Activated B cell treated with CpG ODN at 0.5 μM for 24 hours (primary cell): ENCODE measurements around the gene ERAL1. TPM values are rescaled to one million over a fixed set of nuclear protein-coding genes. Genes with fewer than 3 reads are reported as not detected.
A peak's percentile ranks its signal among the peaks of the same experiment; 100 is the strongest.

Experiments used
- ATAC-seq: fragments of 200-7000 bp; cut with Tn5 transposase; one replicate; pipeline ENCODE4 v1.10.0; 2021; ENCODE audit warnings: low read depth, mild to moderate bottlenecking, moderate library complexity
- CTCF ChIA-PET: fragments of 350-600 bp; sonication (Branson Sonifier 250); formaldehyde crosslinking; loops from one replicate; lab custom pipeline; 2021; ENCODE audit warnings: antibody characterized with exemption; lab: Charles Lee
- POLR2A ChIA-PET: fragments of 350-600 bp; sonication (Branson Sonifier 250); formaldehyde crosslinking; loops from one replicate; lab custom pipeline; 2021; ENCODE audit warnings: antibody characterized with exemption; lab: Charles Lee
- DNase-seq: peaks from one replicate; pipeline ENCODE4 v3.0.0; 2022
- H3K27ac Mint-ChIP-seq: one replicate; pipeline ENCODE4 v1.8.0; 2020; ENCODE audit warnings: mixed read lengths
- H3K27me3 Mint-ChIP-seq: one replicate; pipeline ENCODE4 v1.8.0; 2021; ENCODE audit warnings: mixed read lengths
- H3K36me3 Mint-ChIP-seq: one replicate; pipeline ENCODE4 v1.8.0; 2021; ENCODE audit warnings: low read depth, mixed read lengths
- H3K4me1 Mint-ChIP-seq: one replicate; pipeline ENCODE4 v1.8.0; 2021; ENCODE audit warnings: mixed read lengths
- H3K4me3 Mint-ChIP-seq: one replicate; pipeline ENCODE4 v1.8.0; 2020; ENCODE audit warnings: mild to moderate bottlenecking, mixed read lengths
- H3K9me3 Mint-ChIP-seq: one replicate; pipeline ENCODE4 v1.8.0; 2020; ENCODE audit warnings: mixed read lengths
- CTCF ChIP-seq: fragments of 200-600 bp; IDR thresholded peaks from one replicate; pipeline ENCODE4 v1.8.0; 2022; ENCODE audit warnings: antibody characterized with exemption, mild to moderate bottlenecking
- intact Hi-C: fragments of 100-400 bp; cut with micrococcal nuclease; formaldehyde crosslinking; loops from one replicate; pipeline ENCODE4 v1.15.1; 2024
- total RNA-seq: library from RNA; stranded (reverse); gene quantifications from 2 replicates; pipeline ENCODE4 v1.2.3, GENCODE V29; 2022

The ERAL1 gene
- total RNA-seq, result 47.6 and 49.2 TPM in 2 replicates

- POLR2A ChIA-PET, result interaction anchor here (0.6 to 2.5 kb wide), 10 partner anchors 11 to 143 kb away, joined by 3 to 13 read pairs (median 7); partner anchors contain the start of genes FAM222B, FLOT2 and RPL23A
- H3K4me1 Mint-ChIP-seq, result peaks cover 25% of the 10 kb centered on the region
- peak; percentile 67 for DNase-seq
Measured at GRCh38 chr17:28854457-28855335, at the start of gene ERAL1. ERAL1 (plus strand) TSS chr17:28855016; CDS start chr17:28855035, 19 bp downstream.

GRCh38 chr17:28807925-28808634 lies 46.7 kb upstream of the ERAL1 start:
- H3K27ac Mint-ChIP-seq, result no peak overlapping the region
- H3K27me3 Mint-ChIP-seq, result no peaks in the 10 kb centered on the region
- H3K9me3 Mint-ChIP-seq, result no peaks in the 10 kb centered on the region
- ATAC-seq (no peak), DNase-seq (no peak)
- ChIA-PET POLR2A (interaction anchor here (0.6 to 1.0 kb wide), 3 partner anchors 14 to 63 kb away, joined by 3 to 4 read pairs (median 4); no protein-coding TSS in a partner anchor), CTCF (interaction anchor here (0.6 to 1.6 kb wide), 2 partner anchors 44 to 96 kb away, joined by 3 to 9 read pairs; no protein-coding TSS in a partner anchor)
- no peak overlapping the region for H3K4me3 Mint-ChIP-seq
- H3K4me1 Mint-ChIP-seq, result peaks cover 29% of the 10 kb centered on the region
- peaks cover 23% of the 10 kb centered on the region for H3K36me3 Mint-ChIP-seq
- no peak for TF ChIP-seq CTCF
- intact Hi-C loops, result no loop called here

More at GRCh38 chr17:28854457-28855335, at the start of gene ERAL1:
- H3K27ac Mint-ChIP-seq, result peak within 1 kb of the TSS; percentile 80
- H3K4me3 Mint-ChIP-seq, result peak within 1 kb of the TSS; percentile 89
- no peak for TF ChIP-seq CTCF
- peak; percentile 99 for ATAC-seq
- H3K9me3 Mint-ChIP-seq, result no peaks in the 10 kb centered on the region
- intact Hi-C loops, result loop anchor here (1.0 kb wide), 5 partner anchors 12 to 126 kb away; partner anchors contain the start of genes DHRS13, FAM222B and NEK8
- H3K36me3 Mint-ChIP-seq, result peaks cover 36% of the 10 kb centered on the region
- CTCF ChIA-PET, result interaction anchor here (0.7 to 1.8 kb wide), 3 partner anchors 47 to 128 kb away, joined by 3 to 6 read pairs (median 5); no protein-coding TSS in a partner anchor
- no peaks in the 10 kb centered on the region for H3K27me3 Mint-ChIP-seq

GRCh38 chr17:28810437-28810836 lies 44.4 kb upstream of the ERAL1 start:
- ChIA-PET CTCF (interaction anchor here (0.9 to 4.1 kb wide), 2 partner anchors 46 to 92 kb away, joined by 3 to 16 read pairs; no protein-coding TSS in a partner anchor), POLR2A (interaction anchor here (0.6 to 2.9 kb wide), 4 partner anchors 18 to 758 kb away, joined by 3 to 7 read pairs (median 4); partner anchors contain the start of gene RPL23A)
- intact Hi-C loops, result loop anchor here (5.0 kb wide), 1 partner anchor 148 kb away; the partner anchor contains the start of genes SDF2 and SUPT6H
- Mint-ChIP-seq H3K27ac (no peak overlapping the region), H3K4me1 (peaks cover 31% of the 10 kb centered on the region), H3K9me3 (no peaks in the 10 kb centered on the region), H3K4me3 (peak overlapping the region; percentile 15), H3K27me3 (no peaks in the 10 kb centered on the region), H3K36me3 (peaks cover 14% of the 10 kb centered on the region)
- DNase-seq, result no peak
- no peak for ATAC-seq
- no peak for TF ChIP-seq CTCF

- H3K4me1 Mint-ChIP-seq, result peaks cover 31% of the 10 kb centered on the region
- no peak for DNase-seq
- peak overlapping the region; percentile 63 for H3K27ac Mint-ChIP-seq
- ATAC-seq, result no peak
- peak overlapping the region; percentile 87 for H3K4me3 Mint-ChIP-seq
- intact Hi-C loops, result loop anchor here (1.0 to 5.0 kb wide), 7 partner anchors 31 to 149 kb away; partner anchors contain the start of genes DHRS13, FAM222B, NEK8 and RPL23A
- H3K36me3 Mint-ChIP-seq, result peaks cover 6% of the 10 kb centered on the region
- POLR2A ChIA-PET, result interaction anchor here (0.6 to 2.9 kb wide), 3 partner anchors 19 to 92 kb away, joined by 3 to 10 read pairs (median 7); partner anchors contain the start of gene RPL23A
- TF ChIP-seq CTCF, result no peak
- H3K9me3 Mint-ChIP-seq, result no peaks in the 10 kb centered on the region
- CTCF ChIA-PET, result interaction anchor here (0.7 to 4.1 kb wide), 2 partner anchors 47 to 748 kb away, joined by 3 to 16 read pairs; no protein-coding TSS in a partner anchor
- H3K27me3 Mint-ChIP-seq, result no peaks in the 10 kb centered on the region
Measured at GRCh38 chr17:28811651-28812090, 43.1 kb upstream of the ERAL1 start.
